SK-N-SH (cell line): ENCODE results near the gene PDCL2. TPM values are rescaled to one million over a fixed set of nuclear protein-coding genes. Genes with fewer than 3 reads are reported as not detected.

ENCODE experiments used
- CTCF ChIA-PET: fragments of 300-600, 350-600 bp; formaldehyde crosslinking; extraction: SDS; loops from one replicate; lab custom pipeline; 2021; lab: Yijun Ruan, JAX
- POLR2A ChIA-PET: fragments of 350-600 bp; sonication (Branson Sonifier 250); formaldehyde crosslinking; extraction: SDS; loops from one replicate; lab custom pipeline; 2020; ENCODE audit warnings: antibody characterized with exemption, inconsistent platforms; lab: Yijun Ruan, JAX
- DNase-seq: peaks from one replicate; pipeline ENCODE4 v3.0.0; 2012
- H2AFZ ChIP-seq: fragments of 200-600 bp; sonication (generic); 2 replicates; pipeline ENCODE4 v1.8.1; 2016; ENCODE audit warnings: antibody characterized with exemption, mild to moderate bottlenecking, low read depth
- H3F3A ChIP-seq: fragments of 200-600 bp; sonication (generic); replicated peaks from 2 replicates; pipeline ENCODE3; 2016; ENCODE audit warnings: antibody characterized with exemption, mild to moderate bottlenecking; ENCODE audit not compliant: insufficient read depth
- H3K27ac ChIP-seq, 2 experiments: fragments of 200-500 bp in 1 of 2; fragments of 200-600 bp in 1 of 2; sonication (Bioruptor generic) in 1 of 2; sonication (generic), shearing (Covaris generic) in 1 of 2; 2 replicates each; pipeline versions ENCODE4 v1.5.1 to v1.6.1; 2014 to 2016; ENCODE audit warnings: low read depth in 2 of 2, inconsistent platforms in 1 of 2, low read length in 1 of 2, mild to moderate bottlenecking in 1 of 2, mixed read lengths in 1 of 2
- H3K27me3 ChIP-seq: fragments of 200-600 bp; sonication (generic), shearing (Covaris generic); 2 replicates; pipeline ENCODE4 v1.6.1; 2016; ENCODE audit warnings: mixed run types; ENCODE audit not compliant: insufficient read depth
- H3K36me3 ChIP-seq, 2 experiments: fragments of 200-500 bp in 1 of 2; fragments of 200-600 bp in 1 of 2; sonication (Bioruptor generic) in 1 of 2; sonication (generic) in 1 of 2; replicated peaks in 1 of 2; 2 replicates each; pipeline versions ENCODE3 to v1.5.1; 2014 to 2016; ENCODE audit warnings: low read length in 1 of 2, mild to moderate bottlenecking in 1 of 2; ENCODE audit not compliant: insufficient read depth in 2 of 2, control insufficient read depth in 1 of 2
- H3K4me1 ChIP-seq, 2 experiments: fragments of 200-500 bp in 1 of 2; fragments of 200-600 bp in 1 of 2; sonication (Bioruptor generic) in 1 of 2; sonication (generic), shearing (Covaris generic) in 1 of 2; 2 replicates each; pipeline versions ENCODE4 v1.5.1 to v1.6.1; 2014 to 2016; ENCODE audit warnings: low read depth in 1 of 2, low read length in 1 of 2, mixed run types in 1 of 2; ENCODE audit not compliant: insufficient read depth in 2 of 2, control insufficient read depth in 1 of 2
- H3K4me2 ChIP-seq: fragments of 200-600 bp; sonication (generic), shearing (Covaris generic); 2 replicates; pipeline ENCODE4 v1.6.1; 2017; ENCODE audit warnings: mixed run types
- H3K4me3 ChIP-seq, 2 experiments: fragments of 200-500 bp in 1 of 2; fragments of 200-600 bp in 1 of 2; sonication (Bioruptor generic) in 1 of 2; sonication (generic), shearing (Covaris generic) in 1 of 2; 2 replicates each; pipeline versions ENCODE4 v1.5.1 to v1.8.1; 2014 to 2016; ENCODE audit warnings: low read depth in 2 of 2, inconsistent platforms in 1 of 2, low read length in 1 of 2, mild to moderate bottlenecking in 1 of 2, mixed read lengths in 1 of 2, moderate library complexity in 1 of 2
- H3K79me2 ChIP-seq: fragments of 200-600 bp; sonication (generic); 2 replicates; pipeline ENCODE4 v1.8.1; 2017; ENCODE audit warnings: mild to moderate bottlenecking; ENCODE audit not compliant: insufficient read depth
- H3K9ac ChIP-seq: fragments of 200-600 bp; sonication (generic); 2 replicates; pipeline ENCODE4 v1.6.1; 2017; ENCODE audit warnings: mixed run types
- H3K9me2 ChIP-seq: fragments of 200-600 bp; sonication (generic); 2 replicates; pipeline ENCODE4 v1.6.1; 2017; ENCODE audit warnings: mixed run types
- H3K9me3 ChIP-seq: fragments of 200-600 bp; sonication (generic); 2 replicates; pipeline ENCODE4 v1.6.1; 2017; ENCODE audit warnings: mixed run types, mild to moderate bottlenecking, moderate library complexity
- H4K20me1 ChIP-seq: fragments of 200-600 bp; sonication (generic); 2 replicates; pipeline ENCODE4 v1.6.1; 2017; ENCODE audit warnings: mild to moderate bottlenecking, mixed run types; ENCODE audit not compliant: insufficient read depth
- CHD2 ChIP-seq: fragments of 150-350 bp; IDR thresholded peaks from 2 replicates; pipeline ENCODE4 v1.6.1; 2018; ENCODE audit warnings: low read length; ENCODE audit not compliant: partially characterized antibody
- CTCF ChIP-seq: fragments of 200-600 bp; sonication (generic); IDR thresholded peaks from 2 replicates; pipeline ENCODE4 v1.6.1; 2017; ENCODE audit warnings: antibody characterized with exemption, mild to moderate bottlenecking, moderate library complexity
- ELF1 ChIP-seq: IDR thresholded peaks from 2 replicates; pipeline ENCODE4 v1.4.0; 2012
- EZH2phosphoT487 ChIP-seq: fragments of 200-600 bp; sonication (generic); IDR thresholded peaks from 2 replicates; pipeline ENCODE4 v1.6.1; 2017; ENCODE audit warnings: low read depth, mixed run types, mild to moderate bottlenecking, antibody characterized with exemption, moderate library complexity, borderline replicate concordance
- FOSL2 ChIP-seq: IDR thresholded peaks from 2 replicates; pipeline ENCODE4 v1.4.0; 2012; ENCODE audit warnings: low read depth, mild to moderate bottlenecking, moderate library complexity, borderline replicate concordance
- GABPA ChIP-seq: IDR thresholded peaks from 2 replicates; pipeline ENCODE4 v1.4.0; 2012; ENCODE audit warnings: low read depth, mild to moderate bottlenecking
- JUND ChIP-seq: IDR thresholded peaks from 2 replicates; pipeline ENCODE4 v1.4.0; 2012
- MEF2A ChIP-seq: IDR thresholded peaks from 2 replicates; pipeline ENCODE4 v1.4.0; 2012; ENCODE audit warnings: low read depth, borderline replicate concordance
- MXI1 ChIP-seq: IDR thresholded peaks from 2 replicates; pipeline ENCODE4 v1.6.1; 2012; ENCODE audit warnings: mild to moderate bottlenecking, low read depth, low read length, improper control_type of control experiment
- POLR2AphosphoS5 ChIP-seq: IDR thresholded peaks from 2 replicates; pipeline ENCODE4 v1.6.1; 2012; ENCODE audit warnings: low read depth, low read length
- RAD21 ChIP-seq: IDR thresholded peaks from 2 replicates; pipeline ENCODE4 v1.6.1; 2012; ENCODE audit warnings: mild to moderate bottlenecking, low read length
- REST ChIP-seq: IDR thresholded peaks from 2 replicates; pipeline ENCODE4 v1.6.1; 2012; ENCODE audit warnings: mild to moderate bottlenecking, low read depth, low read length, moderate library complexity
- RFX5 ChIP-seq: IDR thresholded peaks from 2 replicates; pipeline ENCODE4 v1.6.1; 2012; ENCODE audit warnings: mild to moderate bottlenecking, improper control_type of control experiment, low read length
- RXRA ChIP-seq: IDR thresholded peaks from 2 replicates; pipeline ENCODE4 v1.4.0; 2012; ENCODE audit warnings: low read depth, mild to moderate bottlenecking, borderline replicate concordance
- SMC3 ChIP-seq: IDR thresholded peaks from 2 replicates; pipeline ENCODE4 v1.6.1; 2012; ENCODE audit warnings: low read depth, low read length, improper control_type of control experiment
- TEAD4 ChIP-seq: IDR thresholded peaks from 2 replicates; pipeline ENCODE4 v1.4.0; 2012; ENCODE audit warnings: mild to moderate bottlenecking, borderline replicate concordance; ENCODE audit not compliant: insufficient read depth
- USF1 ChIP-seq: IDR thresholded peaks from 2 replicates; pipeline ENCODE4 v1.4.0; 2012; ENCODE audit warnings: low read depth, borderline replicate concordance
- YY1 ChIP-seq: IDR thresholded peaks from 2 replicates; pipeline ENCODE4 v1.4.0; 2012; ENCODE audit warnings: low read depth, mild to moderate bottlenecking
- ZBTB33 ChIP-seq: IDR thresholded peaks from 2 replicates; pipeline ENCODE4 v1.4.0; 2012; ENCODE audit warnings: low read depth, borderline replicate concordance
- WGBS: methylation state at CpG from one replicate; pipeline ENCODE4 v1.1.6; 2017; ENCODE audit warnings: low lambda C conversion rate; 5-methylcytosine and 5-hydroxymethylcytosine counted together
- polyA plus RNA-seq, 3 experiments: library from polyadenylated mRNA; depleted of rRNA; stranded (reverse); fragments of >200 nt; gene quantifications; 2 replicates each; pipeline ENCODE4 v1.2.3, GENCODE V29; 2012
- TF ChIP-seq, protein P1 (sequence below): IDR thresholded peaks from 2 replicates; pipeline ENCODE4; 2012

Gene PDCL2
- polyA plus RNA-seq, 1 of the 3 experiments (the other 2 are of a cell fraction), result not detected

- POLR2A ChIA-PET, result no interaction called here
- Histone ChIP-seq H4K20me1 (no peaks in the 10 kb centered on the region), H3K4me3 (no peak overlapping the region), H3K9ac (no peak overlapping the region), H3K79me2 (no peaks in the 10 kb centered on the region), H3K27me3 (peaks cover 4% of the 10 kb centered on the region; the same call in 1 of the 2 replicates), H2AFZ (no peak overlapping the region), H3K4me2 (no peak overlapping the region), H3K4me1 (no peaks in the 10 kb centered on the region), H3K9me2 (no peaks in the 10 kb centered on the region), H3K27ac (no peak overlapping the region), H3K36me3 (no peaks in the 10 kb centered on the region), H3K9me3 (no peaks in the 10 kb centered on the region), H3F3A (no peaks in the 10 kb centered on the region)
- no peak for DNase-seq
- 70% methylated on average over 1 of the region's 1 CpG for WGBS
- CTCF ChIA-PET, result interaction anchor here (1.3 kb wide), 2 partner anchors 304 to 591 kb away, joined by 3 read pairs; no protein-coding TSS in a partner anchor
- no peak for TF ChIP-seq JUND
- TF ChIP-seq, all 33 proteins: peak for 0
Measured at GRCh38 chr4:55561889-55562288, 30.2 kb downstream of the PDCL2 start.

GRCh38 chr4:55560096-55560495 is 31.9 kb downstream of the PDCL2 start:
- POLR2A ChIA-PET, result no interaction called here
- Histone ChIP-seq H3K4me1 (no peaks in the 10 kb centered on the region), H3F3A (no peaks in the 10 kb centered on the region), H3K9ac (no peak overlapping the region), H3K79me2 (no peaks in the 10 kb centered on the region), H4K20me1 (no peaks in the 10 kb centered on the region), H2AFZ (no peak overlapping the region), H3K36me3 (no peaks in the 10 kb centered on the region), H3K27me3 (peaks cover 4% of the 10 kb centered on the region; the same call in 1 of the 2 replicates), H3K4me2 (no peak overlapping the region), H3K27ac (no peak overlapping the region), H3K9me3 (no peaks in the 10 kb centered on the region), H3K4me3 (no peak overlapping the region)
- CTCF ChIA-PET, result no interaction called here
- 41% methylated on average over 3 of the region's 3 CpGs for WGBS
- TF ChIP-seq RFX5 (no peak), ZBTB33 (no peak), POLR2AphosphoS5 (no peak), REST (no peak), USF1 (no peak), MEF2A (no peak), CTCF (no peak), GABPA (no peak), YY1 (no peak), TEAD4 (no peak), SMC3 (no peak), MXI1 (no peak), CHD2 (no peak), FOSL2 (no peak), EZH2phosphoT487 (no peak), RAD21 (no peak), RXRA (no peak), JUND (no peak), ELF1 (no peak)
- TF ChIP-seq, protein P1, sequence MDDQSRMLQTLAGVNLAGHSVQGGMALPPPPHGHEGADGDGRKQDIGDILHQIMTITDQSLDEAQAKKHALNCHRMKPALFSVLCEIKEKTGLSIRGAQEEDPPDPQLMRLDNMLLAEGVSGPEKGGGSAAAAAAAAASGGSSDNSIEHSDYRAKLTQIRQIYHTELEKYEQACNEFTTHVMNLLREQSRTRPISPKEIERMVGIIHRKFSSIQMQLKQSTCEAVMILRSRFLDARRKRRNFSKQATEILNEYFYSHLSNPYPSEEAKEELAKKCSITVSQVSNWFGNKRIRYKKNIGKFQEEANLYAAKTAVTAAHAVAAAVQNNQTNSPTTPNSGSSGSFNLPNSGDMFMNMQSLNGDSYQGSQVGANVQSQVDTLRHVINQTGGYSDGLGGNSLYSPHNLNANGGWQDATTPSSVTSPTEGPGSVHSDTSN, result no peak
- TF ChIP-seq, all 33 proteins: peak for 0
- DNase-seq, result no peak
- no peaks in the 10 kb centered on the region for H3K9me2 ChIP-seq
